Activated CD8-positive, alpha-beta memory T cell treated with anti-CD3 and anti-CD28 coated beads, Interleukin-2, amount 50 U/mL, for 24 hours (primary cell): ENCODE data around the gene CEP57L1.
"Not testable (repeated sequence)": the region's sequence is repeated elsewhere in the genome, so short reads cannot be mapped to it uniquely, and the experiment has no call there.

ENCODE experiments used
- DNase-seq: peaks from one replicate; pipeline ENCODE4 v3.0.0-alpha.2; 2020; ENCODE audit errors: extremely low read depth

The CEP57L1 gene

DNA sequence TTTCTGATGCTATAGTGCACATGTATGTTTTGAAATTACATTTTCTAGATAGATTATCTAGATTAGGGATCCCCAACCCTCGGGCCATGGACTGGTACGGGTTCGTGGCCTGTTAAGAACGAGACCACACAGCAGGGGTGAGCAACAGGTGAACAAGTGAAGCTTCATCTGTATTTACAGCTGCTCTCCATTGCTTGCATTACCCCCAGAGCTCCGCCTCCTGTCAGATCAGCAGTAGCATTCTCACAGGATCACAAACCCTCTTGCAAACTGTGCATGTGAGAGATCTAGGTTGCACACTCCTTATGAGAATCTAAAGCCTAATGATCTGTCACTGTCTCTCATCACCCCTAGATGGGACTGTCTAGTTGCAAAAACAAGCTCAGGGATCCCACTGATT lies 10.4 kb downstream of the CEP57L1 start:
- no peak for DNase-seq

DNA sequence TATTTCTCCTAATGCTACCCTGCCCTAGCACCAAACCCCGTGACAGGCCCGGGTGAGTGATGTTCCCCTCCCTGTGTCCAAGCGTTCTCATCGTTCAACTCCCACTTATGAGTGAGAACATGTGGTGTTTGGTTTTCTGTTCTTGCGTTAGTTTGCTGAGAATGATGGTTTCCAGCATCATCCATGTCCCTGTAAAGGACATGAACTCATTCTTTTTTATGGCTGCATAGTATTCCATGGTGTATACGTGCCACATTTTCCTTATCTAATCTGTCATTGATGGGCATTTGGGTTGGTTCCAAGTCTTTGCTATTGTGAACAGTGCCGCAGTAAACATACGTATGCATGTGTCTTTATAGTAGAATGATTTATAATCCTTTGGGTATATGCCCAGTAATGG lies 14.4 kb downstream of the CEP57L1 start:
- DNase-seq: not testable (repeated sequence)

DNA sequence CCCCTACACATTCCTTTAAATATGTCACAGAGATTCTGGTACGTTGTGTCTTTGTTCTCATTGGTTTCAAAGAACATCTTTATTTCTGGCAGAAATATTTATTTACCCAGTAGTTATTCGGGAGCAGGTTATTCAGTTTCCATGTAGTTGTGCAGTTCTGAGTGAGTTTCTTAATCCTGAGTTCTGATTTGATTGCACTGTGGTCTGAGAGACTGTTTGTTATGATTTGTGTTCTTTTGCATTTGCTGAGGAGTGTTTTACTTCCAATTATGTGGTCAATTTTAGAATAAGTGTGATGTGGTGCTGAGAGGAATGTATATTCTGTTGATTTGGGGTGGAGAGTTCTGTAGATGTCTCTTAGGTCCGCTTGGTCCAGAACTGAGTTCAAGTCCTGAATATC lies 17.4 kb downstream of the CEP57L1 start:
- DNase-seq: not testable (repeated sequence)

DNA sequence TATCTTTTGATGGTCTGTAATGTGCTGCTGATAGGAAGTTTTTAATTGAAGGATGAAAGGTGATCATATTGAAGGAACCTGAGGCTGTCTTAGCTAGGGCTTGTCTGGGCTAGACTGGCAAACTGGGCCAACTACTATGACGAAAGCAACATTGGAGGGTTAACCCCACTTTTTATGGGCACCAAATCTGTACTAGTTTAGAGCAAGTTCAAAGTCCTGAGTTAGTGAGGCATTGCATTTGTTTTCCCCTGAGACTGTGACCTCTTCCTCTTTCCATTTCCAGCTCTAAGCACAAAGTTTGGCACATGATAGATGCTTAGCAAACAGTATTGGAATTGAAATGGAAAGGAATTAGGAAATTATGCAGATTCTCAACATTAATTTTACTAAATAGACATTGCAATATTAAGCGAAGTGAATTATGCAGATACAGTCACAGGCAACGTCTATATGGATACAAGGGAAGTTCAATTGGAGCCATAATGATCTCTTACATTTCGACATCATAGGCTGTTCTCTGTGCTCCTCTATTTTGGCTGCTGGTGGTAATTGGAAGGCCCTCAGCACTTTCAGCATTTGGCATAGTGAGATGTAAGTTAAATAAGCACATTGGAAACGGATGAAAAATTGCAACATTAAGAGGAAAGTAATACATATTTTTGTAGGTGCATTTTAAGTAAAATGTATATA lies 22.2 kb downstream of the CEP57L1 start:
- no peak for DNase-seq

DNA sequence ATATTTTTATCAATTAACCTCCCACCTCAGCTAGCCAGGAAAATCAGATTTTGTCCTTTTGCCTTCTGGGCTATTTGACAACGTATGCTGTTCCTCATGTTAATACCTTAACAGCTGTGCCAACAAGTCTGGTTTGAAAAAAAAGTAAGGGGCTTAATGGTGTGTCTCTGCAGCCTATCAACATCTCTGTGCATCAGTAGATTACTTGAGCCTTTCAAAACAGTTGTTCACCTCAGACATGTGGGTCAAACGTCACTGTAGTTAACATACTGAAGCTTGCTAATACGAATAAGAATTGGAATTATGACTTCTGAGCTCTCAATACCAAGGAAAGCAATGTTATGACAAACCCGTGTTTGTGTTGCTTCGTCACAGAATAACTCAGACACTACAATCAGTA lies 23.0 kb downstream of the CEP57L1 start:
- DNase-seq: no peak

DNA sequence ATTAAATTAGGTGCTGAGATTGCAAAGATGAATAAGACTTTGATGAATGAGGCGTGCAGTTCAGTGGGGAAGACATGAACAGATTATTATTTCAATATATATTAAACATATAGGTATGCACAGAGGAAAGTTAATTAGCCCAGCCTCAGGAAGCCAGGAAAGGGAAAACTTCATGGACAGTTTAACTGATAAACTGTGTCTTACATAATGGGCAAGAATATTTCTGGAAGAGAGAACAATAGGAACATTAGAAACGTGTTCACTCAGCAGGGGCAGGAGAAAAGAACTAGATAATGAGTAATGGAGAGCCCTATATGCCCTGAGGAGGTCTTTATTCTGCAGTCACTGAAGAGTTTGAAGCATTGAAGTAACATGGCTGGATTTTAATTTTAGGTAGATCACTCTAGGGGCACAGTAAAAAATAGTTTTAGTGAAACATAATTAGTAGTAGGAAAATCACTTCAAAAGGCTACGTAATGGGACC lies 23.6 kb downstream of the CEP57L1 start:
- DNase-seq: no peak

DNA sequence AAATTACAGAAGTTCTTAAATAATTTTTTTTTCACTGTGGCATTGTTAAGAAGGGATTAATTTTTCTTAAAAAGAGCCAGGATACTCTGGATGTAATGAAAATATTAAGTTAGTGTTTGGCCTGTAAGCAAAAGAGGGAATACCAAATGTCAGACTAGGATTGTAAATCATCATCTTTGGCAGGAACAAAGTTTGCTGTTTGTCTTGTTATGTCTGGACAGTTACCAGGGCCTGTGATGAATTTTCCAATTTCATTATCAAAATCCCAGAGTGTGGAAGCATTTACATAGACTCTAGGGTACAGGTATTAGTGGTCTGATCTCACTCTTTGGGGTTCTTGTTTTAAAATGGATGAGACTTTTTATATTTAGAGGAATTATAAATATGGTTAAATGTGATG lies 26.1 kb downstream of the CEP57L1 start:
- DNase-seq: no peak

DNA sequence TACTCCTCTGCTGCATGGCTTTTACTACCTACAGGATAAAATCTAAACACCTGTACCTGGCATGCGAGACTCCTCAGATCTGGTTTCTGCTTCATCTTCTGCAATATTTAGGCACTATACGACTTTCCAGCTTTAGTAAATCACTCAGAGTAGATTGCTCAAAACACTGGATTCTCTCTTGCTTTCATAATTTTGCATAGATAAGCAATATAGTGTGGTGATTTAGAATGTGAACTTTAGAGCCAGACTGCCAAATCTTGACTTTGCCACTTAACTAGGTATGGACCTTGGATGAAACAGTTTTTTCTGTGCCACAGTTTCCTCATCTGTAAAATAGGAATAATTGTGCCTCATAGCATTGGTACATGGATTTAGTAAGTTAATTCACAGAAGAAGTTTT lies 28.9 kb downstream of the CEP57L1 start:
- no peak for DNase-seq

DNA sequence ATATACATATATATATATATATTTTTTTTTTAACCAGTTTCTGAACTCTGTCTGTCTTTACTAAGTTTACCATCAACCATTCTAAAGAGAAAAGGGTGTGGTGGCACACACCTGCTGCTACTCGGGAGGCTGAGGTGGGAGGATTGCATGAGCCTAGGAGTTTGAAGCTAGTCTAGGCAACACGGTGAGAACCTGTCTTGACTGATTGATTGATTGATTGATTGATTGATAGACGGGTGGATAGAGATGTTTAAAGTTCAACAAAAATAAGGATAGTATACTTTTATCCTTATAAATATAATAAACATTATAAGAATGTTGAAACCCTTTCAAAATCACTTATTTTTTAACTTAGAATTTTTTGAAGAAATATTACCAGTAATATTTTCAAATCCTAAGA lies 30.2 kb downstream of the CEP57L1 start:
- no peak for DNase-seq

DNA sequence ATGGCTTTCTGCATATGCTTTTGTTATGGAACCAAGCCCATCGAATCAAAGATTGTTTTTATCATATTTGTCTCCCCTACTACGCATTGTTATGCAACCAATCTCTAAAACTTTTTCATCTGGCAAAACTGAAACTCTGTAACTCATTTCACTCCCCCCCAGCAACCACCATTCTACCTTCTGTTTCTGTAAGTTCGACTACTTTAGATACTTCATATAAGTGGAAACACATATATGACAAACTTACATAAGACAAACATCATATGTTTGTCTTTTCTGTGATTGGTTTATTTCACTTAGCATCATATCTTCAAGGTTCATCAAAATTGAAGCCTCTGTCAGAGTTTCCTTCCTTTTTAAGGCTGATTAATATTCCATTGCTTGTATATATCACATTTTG lies 34.8 kb downstream of the CEP57L1 start:
- no peak for DNase-seq

DNA sequence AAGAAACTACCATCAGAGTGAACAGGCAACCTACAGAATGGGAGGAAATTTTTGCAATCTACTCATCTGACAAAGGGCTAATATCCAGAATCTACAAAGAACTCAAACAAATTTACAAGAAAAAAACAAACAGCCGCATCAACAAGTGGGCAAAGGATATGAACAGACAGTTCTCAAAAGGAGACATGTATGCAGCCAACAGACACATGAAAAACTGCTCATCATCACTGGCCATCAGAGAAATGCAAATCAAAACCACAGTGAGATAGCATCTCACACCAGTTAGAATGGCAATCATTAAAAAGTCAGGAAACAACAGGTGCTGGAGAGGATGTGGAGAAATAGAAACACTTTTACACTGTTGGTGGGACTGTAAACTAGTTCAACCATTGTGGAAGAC lies 40.3 kb downstream of the CEP57L1 start:
- not testable (repeated sequence) for DNase-seq

DNA sequence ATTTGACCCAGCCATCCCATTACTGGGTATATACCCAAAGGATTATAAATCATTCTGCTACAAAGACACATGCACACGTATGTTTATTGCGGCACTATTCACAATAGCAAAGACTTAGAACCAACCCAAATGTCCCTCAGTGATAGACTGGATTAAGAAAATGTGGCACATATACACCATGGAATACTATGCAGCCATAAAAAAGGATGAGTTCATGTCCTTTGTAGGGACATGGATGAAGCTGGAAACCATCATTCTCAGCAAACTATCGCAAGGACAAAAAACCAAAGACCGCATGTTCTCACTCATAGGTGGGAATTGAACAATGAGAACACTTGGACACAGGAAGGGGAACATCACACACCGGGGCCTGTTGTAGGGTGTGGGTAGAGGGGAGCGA lies 40.7 kb downstream of the CEP57L1 start:
- DNase-seq: not testable (repeated sequence)

DNA sequence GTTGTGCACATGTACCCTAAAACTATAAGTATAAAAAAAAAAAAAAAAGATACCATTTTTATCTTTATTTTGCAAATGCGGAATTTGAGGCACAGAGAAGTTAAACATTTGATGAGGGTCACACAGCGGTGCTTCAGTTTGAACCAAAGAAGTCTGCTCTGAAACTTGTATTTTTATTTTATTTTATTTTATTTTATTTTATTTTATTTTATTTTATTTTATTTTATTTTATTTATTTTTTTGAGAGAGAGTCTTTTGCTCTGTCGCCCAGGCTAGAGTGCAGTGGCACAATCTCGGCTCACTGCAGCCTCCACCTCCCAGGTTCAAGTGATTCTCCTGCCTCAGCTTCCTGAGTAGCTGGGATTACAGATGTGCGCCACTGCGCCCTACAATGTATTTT lies 41.2 kb downstream of the CEP57L1 start:
- DNase-seq: not testable (repeated sequence)

DNA sequence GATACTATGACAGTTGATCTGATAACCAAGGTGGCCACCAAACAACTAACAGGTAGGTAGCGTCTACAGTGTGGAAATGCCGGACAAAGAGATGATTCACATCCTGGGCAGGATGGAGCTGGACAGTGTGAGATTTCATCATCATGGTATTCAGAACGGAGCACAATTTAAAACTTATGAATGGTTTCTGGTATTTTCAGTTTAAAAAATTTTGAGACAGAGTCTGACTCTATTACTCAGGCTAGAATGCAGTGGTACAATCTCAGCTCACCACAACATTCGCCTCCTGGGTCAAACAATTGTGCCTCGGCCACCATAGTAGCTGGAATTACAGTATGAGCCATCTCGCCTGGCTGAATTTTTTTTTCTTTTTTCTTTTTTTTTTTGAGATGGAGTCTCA lies 43.8 kb downstream of the CEP57L1 start:
- no peak for DNase-seq

DNA sequence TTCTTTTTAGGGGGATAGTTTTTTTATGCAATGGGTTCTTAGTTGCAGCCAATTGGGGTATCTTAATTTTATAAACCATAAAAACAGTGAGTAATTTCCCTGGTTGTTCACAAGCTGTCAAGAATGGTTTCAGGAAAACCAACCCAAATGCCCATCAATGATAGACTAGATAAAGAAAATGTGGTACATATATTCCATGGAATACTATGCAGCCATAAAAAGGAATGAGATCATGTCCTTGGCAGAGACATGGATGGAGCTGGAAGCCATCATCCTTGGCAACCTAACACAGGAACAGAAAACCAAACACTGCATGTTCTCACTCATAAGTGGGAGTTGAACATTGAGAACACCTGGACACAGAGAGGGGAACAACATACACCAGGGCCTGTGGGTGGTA lies 46.8 kb downstream of the CEP57L1 start:
- not testable (repeated sequence) for DNase-seq

DNA sequence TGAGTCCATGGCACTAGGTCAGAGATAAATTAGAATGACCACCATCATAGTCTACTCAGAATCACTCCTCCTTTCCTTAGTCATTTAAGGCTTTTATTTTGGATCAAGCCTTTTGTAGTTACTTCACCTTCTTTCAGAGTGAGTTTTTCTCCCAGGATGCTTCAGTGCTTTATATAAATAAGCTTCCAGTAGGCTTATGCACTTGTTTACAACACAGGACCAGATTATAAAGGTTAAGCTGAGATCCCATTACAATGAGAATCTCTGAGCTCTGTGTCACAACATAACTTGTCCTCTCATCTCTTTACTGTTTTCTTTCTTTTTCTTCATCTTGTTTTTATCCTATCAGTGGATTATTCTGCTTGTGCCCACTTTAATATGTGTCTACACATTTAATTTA lies 47.9 kb downstream of the CEP57L1 start:
- DNase-seq: no peak

DNA sequence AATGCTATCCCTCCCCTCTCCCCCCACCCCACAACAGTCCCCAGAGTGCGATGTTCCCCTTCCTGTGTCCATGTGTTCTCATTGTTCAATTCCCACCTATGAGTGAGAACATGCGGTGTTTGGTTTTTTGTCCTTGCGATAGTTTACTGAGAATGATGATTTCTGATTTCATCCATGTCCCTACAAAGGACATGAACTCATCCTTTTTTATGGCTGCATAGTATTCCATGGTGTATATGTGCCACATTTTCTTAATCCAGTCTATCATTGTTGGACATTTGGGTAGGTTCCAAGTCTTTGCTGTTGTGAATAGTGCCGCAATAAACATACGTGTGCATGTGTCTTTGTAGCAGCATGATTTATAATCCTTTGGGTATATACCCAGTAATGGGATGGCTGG lies 52.9 kb downstream of the CEP57L1 start:
- DNase-seq: not testable (repeated sequence)

DNA sequence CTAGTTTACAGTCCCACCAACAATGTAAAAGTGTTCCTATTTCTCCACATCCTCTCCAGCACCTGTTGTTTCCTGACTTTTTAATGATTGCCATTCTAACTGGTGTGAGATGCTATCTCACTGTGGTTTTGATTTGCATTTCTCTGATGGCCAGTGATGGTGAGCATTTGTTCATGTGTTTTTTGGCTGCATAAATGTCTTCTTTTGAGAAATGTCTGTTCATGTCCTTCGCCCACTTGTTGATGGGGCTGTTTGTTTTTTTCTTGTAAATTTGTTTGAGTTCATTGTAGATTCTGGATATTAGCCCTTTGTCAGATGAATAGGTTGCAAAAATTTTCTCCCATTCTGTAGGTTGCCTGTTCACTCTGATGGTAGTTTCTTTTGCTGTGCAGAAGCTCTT lies 53.4 kb downstream of the CEP57L1 start:
- DNase-seq: not testable (repeated sequence)

DNA sequence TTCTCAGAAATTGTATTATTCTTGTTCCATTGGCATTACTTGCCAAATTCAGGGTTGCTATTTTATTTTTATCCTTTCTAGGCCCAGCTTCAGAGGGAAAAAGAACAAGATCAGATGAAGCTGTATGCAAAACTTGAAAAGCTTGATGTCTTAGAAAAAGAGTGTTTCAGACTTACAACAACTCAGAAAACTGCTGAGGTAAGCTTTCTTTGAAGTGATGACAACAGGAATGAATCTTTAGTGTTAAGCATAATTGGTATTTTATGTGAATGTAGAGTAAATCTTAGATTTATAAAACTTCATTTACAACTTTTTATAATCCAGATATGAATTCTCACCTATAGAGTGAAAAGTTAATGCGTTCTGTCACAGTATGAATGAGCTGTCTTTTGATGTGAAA lies 58.4 kb downstream of the CEP57L1 start:
- no peak for DNase-seq

DNA sequence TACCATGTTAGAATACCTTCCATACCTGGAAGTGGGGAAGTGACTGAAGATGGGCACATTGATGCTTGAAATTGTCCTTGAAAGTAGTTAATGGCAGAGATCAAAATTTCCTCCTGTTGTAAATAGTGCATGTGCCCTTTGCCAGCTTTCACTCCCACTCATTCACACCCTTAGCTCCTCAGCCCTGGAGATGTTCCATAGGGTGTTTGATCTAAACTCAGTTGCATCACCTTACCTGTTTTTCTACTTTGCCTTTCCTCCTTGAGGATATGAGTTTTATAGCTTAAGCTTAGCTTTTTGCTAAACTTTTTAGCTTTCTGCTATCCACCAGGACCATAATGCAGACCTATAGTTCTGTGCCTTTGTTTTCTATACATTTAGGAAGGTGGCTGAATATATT lies 69.0 kb downstream of the CEP57L1 start:
- DNase-seq: no peak

DNA sequence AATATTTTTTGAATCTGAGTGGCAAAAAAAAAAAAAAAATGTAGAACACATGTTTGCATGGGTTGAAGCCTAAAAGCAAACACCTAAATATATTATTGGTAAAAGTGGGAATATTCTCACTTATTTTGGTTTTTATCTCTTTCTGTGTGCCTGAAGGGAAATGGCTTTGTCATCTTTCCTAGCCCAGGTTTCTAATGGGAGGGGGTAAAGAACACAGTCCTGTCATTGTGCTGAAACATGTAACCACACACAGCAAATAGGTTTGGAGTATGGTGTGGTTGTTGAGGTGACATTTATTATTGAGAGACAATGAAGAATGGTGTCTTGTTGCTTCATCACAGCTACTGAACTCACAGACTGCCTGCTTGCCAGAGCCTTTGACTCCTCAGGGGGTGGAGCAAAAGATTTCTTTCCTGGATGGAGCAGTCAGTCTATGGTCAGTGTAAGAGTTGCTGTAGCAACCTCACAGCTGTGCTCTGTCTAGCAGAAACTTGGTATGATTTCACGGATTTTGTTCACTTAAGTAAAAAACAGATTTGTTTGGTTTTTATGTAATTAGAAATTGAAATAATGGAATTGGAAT lies 70.2 kb downstream of the CEP57L1 start:
- DNase-seq: no peak

DNA sequence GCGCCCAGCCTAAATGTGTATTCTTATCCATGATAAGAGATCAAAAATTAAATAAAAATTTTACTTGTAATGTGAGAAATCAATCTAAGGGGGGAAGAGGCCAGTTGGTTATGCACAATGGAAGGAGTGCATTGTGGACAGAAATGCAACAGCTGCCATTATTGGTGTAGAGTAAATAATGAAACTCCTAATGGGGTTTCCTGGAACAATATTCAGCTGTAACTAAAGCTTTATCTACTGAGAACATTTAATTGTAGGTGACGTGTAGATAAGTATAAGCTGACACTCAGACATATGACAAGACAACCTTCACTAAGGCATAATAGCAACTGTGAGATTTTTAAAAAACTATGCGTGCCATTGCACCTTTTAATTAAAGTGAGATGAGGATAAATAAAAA lies 71.4 kb downstream of the CEP57L1 start:
- DNase-seq: no peak

DNA sequence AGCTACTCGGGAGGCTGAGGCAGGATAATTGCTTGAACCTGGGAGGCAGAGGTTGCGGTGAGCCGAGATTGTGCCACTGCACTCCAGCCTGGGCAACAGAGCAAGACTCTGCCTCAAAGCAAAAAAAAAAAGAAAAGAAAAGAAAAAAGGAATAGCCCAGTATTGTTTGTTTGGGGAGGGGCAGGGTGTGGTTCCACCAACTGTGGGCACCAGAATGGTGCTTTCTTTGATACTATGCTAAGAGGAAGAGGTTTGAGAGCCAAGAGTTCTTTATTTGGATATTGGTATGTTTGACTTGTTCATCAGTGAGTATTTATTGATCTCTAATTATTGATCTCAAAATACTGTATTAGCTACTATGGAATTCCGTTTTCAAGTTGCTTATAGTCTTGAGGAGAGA lies 72.3 kb downstream of the CEP57L1 start:
- DNase-seq: no peak

DNA sequence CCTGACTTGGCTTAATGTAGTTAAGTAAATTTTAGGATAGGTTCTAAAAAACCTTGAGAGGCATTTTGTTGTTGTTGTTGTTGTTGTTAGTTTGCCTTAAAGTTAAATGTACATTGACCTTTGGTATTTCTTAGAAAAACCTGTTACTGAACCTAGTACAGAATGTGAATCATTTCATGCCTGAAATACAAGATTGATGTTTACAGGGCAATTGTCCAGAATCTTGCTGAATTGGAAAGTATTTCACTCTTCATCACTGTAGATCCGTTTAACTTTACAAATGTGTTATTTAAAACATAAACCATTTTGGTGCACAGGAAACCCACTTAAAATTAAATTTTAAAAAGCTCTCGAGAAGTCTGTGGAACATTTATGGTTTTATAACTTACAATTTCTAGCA lies 75.0 kb downstream of the CEP57L1 start:
- no peak for DNase-seq
